Measurements from ENCODE around the gene CASKIN2. TPM values are rescaled to one million over a fixed set of nuclear protein-coding genes. Genes with fewer than 3 reads are reported as not detected.

Gene CASKIN2
- total and polyA plus RNA-seq, 4 donors: 2.3 to 12.1 (median 8.6) TPM

DNA sequence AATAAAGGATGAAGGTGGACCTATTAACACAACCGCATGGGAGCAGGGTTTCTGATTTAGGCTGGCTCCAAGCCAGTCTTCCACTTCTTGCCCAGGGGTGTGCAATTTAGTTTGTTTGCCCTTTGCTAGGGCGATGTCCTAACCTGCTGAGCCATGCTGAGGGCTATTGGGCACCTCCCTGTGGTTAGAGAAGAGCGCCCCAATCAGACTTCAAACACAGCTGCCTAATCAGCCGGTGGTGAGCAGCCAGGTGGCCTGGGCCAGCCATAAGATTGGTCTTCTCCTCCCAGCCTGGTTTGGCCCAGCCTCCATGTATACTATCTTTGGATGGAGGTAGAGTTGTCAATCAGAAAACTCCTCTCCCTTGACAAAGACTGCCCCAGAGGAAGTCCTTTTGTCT, 43.2 kb downstream of the CASKIN2 start (continued):
- TF ChIP-seq, protein P1, sequence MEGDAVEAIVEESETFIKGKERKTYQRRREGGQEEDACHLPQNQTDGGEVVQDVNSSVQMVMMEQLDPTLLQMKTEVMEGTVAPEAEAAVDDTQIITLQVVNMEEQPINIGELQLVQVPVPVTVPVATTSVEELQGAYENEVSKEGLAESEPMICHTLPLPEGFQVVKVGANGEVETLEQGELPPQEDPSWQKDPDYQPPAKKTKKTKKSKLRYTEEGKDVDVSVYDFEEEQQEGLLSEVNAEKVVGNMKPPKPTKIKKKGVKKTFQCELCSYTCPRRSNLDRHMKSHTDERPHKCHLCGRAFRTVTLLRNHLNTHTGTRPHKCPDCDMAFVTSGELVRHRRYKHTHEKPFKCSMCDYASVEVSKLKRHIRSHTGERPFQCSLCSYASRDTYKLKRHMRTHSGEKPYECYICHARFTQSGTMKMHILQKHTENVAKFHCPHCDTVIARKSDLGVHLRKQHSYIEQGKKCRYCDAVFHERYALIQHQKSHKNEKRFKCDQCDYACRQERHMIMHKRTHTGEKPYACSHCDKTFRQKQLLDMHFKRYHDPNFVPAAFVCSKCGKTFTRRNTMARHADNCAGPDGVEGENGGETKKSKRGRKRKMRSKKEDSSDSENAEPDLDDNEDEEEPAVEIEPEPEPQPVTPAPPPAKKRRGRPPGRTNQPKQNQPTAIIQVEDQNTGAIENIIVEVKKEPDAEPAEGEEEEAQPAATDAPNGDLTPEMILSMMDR (IDR thresholded peaks at IDR 0.05; ENCODE audit: low read depth, low read length, missing input control): no peak
- TF ChIP-seq, protein P2, sequence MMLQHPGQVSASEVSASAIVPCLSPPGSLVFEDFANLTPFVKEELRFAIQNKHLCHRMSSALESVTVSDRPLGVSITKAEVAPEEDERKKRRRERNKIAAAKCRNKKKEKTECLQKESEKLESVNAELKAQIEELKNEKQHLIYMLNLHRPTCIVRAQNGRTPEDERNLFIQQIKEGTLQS (IDR thresholded peaks at IDR 0.05): no peak
- TF ChIP-seq GABPA (IDR thresholded peaks at IDR 0.05 in 1 of 2, conservative IDR thresholded peaks at IDR 0.05 in 1 of 2) (no peak), YY1 (IDR thresholded peaks at IDR 0.05) (no peak), SP1 (IDR thresholded peaks at IDR 0.05) (peak; percentile 21), TAF1 (conservative IDR thresholded peaks at IDR 0.05) (no peak), FOXA1 (IDR thresholded peaks at IDR 0.05) (no peak)
- TF ChIP-seq, protein P3, sequence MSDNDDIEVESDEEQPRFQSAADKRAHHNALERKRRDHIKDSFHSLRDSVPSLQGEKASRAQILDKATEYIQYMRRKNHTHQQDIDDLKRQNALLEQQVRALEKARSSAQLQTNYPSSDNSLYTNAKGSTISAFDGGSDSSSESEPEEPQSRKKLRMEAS (IDR thresholded peaks at IDR 0.05): no peak

DNA sequence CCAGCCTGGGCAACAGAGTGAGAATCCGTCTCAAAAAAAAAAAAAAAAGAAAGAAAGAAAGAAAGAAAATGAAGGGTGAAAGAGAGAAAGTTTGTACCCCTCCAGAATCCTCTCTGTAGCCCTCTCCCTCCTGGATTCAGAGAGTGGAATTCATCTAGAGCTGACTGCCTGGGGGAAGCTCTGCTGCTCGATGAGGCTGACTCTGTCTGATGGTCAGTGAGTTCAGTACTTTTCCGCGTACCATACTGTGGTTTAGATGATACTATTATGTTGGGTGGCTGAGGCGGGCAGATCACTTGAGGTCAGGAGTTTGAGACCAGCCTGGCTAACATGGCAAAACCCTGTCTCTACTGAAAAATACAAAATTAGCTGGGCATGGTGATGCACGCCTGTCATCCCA, 44.1 kb downstream of the CASKIN2 start:
- H3K9me3 ChIP-seq (ENCODE audit: control insufficient read depth in 4 of 4, low read length in 3 of 4): no peaks in the 10 kb centered on the region
- DNase-seq (ENCODE audit: low spot score): no peak
- no peak overlapping the region for H3K27ac ChIP-seq (ENCODE audit: low read depth in 1 of 2, low read length in 2 of 2)
- no peaks in the 10 kb centered on the region for H3K27me3 ChIP-seq (ENCODE audit: control insufficient read depth in 4 of 4, insufficient read depth in 4 of 4, low read length in 3 of 4)
- 96% methylated on average over 6 of the region's 6 CpGs for WGBS
- no peak overlapping the region for H3K4me3 ChIP-seq (ENCODE audit: low read depth in 1 of 3, low read length in 3 of 3)
- H3K4me1 ChIP-seq (ENCODE audit: control insufficient read depth in 4 of 4, insufficient read depth in 4 of 4, low read length in 3 of 4): peaks cover 0 to 10% (median 2%) of the 10 kb centered on the region in 4 donors
- H3K9ac ChIP-seq (ENCODE audit: low read depth in 1 of 2, low read length in 2 of 2): no peak overlapping the region
- TF ChIP-seq SP1 (IDR thresholded peaks at IDR 0.05) (no peak), YY1 (IDR thresholded peaks at IDR 0.05) (no peak), GABPA (IDR thresholded peaks at IDR 0.05 in 1 of 2, conservative IDR thresholded peaks at IDR 0.05 in 1 of 2) (no peak), HNF4G (IDR thresholded peaks at IDR 0.05) (no peak), FOXA1 (IDR thresholded peaks at IDR 0.05) (no peak), HNF4A (conservative IDR thresholded peaks at IDR 0.05) (no peak), TAF1 (conservative IDR thresholded peaks at IDR 0.05) (no peak), JUND (IDR thresholded peaks at IDR 0.05) (no peak), RAD21 (IDR thresholded peaks at IDR 0.05) (no peak), FOXA2 (IDR thresholded peaks at IDR 0.05) (no peak), EGR1 (IDR thresholded peaks at IDR 0.05; ENCODE audit: low read depth in 2 of 2) (no peak), RXRA (IDR thresholded peaks at IDR 0.05) (no peak)
- TF ChIP-seq, protein P2 (IDR thresholded peaks at IDR 0.05): no peak
- TF ChIP-seq, protein P1 (IDR thresholded peaks at IDR 0.05; ENCODE audit: low read depth, low read length, missing input control): no peak
- TF ChIP-seq, protein P4, sequence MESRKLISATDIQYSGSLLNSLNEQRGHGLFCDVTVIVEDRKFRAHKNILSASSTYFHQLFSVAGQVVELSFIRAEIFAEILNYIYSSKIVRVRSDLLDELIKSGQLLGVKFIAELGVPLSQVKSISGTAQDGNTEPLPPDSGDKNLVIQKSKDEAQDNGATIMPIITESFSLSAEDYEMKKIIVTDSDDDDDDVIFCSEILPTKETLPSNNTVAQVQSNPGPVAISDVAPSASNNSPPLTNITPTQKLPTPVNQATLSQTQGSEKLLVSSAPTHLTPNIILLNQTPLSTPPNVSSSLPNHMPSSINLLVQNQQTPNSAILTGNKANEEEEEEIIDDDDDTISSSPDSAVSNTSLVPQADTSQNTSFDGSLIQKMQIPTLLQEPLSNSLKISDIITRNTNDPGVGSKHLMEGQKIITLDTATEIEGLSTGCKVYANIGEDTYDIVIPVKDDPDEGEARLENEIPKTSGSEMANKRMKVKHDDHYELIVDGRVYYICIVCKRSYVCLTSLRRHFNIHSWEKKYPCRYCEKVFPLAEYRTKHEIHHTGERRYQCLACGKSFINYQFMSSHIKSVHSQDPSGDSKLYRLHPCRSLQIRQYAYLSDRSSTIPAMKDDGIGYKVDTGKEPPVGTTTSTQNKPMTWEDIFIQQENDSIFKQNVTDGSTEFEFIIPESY (IDR thresholded peaks at IDR 0.05): no peak
- TF ChIP-seq, protein P5, sequence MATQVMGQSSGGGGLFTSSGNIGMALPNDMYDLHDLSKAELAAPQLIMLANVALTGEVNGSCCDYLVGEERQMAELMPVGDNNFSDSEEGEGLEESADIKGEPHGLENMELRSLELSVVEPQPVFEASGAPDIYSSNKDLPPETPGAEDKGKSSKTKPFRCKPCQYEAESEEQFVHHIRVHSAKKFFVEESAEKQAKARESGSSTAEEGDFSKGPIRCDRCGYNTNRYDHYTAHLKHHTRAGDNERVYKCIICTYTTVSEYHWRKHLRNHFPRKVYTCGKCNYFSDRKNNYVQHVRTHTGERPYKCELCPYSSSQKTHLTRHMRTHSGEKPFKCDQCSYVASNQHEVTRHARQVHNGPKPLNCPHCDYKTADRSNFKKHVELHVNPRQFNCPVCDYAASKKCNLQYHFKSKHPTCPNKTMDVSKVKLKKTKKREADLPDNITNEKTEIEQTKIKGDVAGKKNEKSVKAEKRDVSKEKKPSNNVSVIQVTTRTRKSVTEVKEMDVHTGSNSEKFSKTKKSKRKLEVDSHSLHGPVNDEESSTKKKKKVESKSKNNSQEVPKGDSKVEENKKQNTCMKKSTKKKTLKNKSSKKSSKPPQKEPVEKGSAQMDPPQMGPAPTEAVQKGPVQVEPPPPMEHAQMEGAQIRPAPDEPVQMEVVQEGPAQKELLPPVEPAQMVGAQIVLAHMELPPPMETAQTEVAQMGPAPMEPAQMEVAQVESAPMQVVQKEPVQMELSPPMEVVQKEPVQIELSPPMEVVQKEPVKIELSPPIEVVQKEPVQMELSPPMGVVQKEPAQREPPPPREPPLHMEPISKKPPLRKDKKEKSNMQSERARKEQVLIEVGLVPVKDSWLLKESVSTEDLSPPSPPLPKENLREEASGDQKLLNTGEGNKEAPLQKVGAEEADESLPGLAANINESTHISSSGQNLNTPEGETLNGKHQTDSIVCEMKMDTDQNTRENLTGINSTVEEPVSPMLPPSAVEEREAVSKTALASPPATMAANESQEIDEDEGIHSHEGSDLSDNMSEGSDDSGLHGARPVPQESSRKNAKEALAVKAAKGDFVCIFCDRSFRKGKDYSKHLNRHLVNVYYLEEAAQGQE (IDR thresholded peaks at IDR 0.05): no peak
- TF ChIP-seq, protein P3 (IDR thresholded peaks at IDR 0.05): no peak
- H3K36me3 ChIP-seq (ENCODE audit: control insufficient read depth in 4 of 4, insufficient read depth in 3 of 4, low read depth in 1 of 4, low read length in 3 of 4): peaks cover 0 to 7% (median 3%) of the 10 kb centered on the region in 4 donors

All from liver (tissue), 9 donors.